Activated gamma-delta T cell (primary cell): ENCODE results near the gene GYS1.
A peak's percentile ranks its signal among the peaks of the same experiment; 100 is the strongest.
"Not testable (repeated sequence)": the region's sequence is repeated elsewhere in the genome, so short reads cannot be mapped to it uniquely, and the experiment has no call there.

Experiments used
- DNase-seq: peaks from one replicate; lab custom pipeline; 2025; lab: John Stamatoyannopoulos, UW

GYS1 gene

DNA sequence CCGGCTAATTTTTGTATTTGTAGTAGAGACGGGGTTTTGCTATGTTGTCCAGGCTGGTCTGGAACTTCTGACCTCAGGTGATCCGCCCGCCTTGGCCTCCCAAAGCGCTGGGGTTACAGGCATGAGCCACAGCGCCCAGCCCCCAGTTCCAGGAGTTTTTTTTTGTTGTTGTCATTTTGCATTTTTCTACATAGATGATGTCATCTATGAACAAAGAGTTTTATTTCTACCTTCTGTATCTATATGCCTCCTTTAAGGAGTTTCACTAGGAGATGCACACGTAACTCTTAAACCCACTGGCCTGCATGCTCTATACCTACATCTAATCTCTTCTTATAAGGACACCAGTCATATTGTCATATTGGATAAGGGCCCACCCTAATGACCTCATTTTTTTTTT, 54.9 kb downstream of the GYS1 start:
- DNase-seq = no peak

- DNase-seq = no peak
Measured at GRCh38 chr19:48935864-48936263, 57.2 kb downstream of the GYS1 start.

DNA sequence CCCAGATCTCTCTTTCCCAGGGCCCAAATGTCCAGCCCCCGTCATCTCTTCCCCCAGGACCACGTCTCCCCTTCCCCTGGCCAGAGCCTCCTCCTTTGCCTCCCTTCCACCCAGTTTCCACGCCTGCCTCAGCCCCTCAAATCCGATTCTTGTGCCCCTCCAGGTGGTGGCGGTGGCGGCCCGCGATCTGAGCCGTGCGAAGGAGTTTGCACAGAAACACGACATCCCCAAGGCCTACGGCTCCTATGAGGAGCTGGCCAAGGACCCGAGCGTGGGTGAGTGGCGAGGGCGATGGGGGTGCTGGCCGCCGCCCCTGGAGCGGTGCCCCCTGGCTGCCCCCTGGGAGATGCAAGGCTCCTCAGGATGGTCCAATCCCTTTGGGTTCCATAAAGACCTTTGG, 58.3 kb downstream of the GYS1 start:
- DNase-seq = no peak

DNA sequence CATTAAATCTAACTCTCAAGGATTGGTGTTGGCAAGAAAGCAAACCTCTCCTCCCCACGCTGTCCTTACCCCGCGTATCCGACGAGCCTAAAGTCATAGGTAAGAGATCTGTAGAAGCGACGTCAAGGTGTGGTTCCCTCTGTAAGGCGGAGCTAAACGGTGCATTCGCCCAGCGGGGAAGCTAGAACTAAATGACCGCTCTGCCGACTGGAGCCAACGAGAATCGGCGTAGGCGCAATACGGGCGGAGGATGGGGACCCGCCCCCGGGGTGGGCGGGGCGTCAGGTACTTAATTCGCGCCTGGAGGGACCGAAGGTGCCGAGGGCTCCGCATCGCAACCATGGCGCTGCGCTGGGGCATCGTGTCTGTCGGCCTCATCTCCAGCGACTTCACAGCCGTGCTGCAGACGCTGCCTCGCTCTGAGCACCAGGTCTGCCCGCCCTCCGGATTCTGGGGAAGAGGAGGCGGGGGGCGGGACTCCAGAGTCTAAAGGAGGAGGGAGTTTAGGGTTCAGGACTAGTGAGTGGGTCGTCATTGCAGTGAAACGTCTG, 59.7 kb downstream of the GYS1 start, which contains the start of gene DHDH:
Gene DHDH, plus strand, starts transcription at position 318 of the 551 bp plus-strand sequence. Its CDS starts 23 bp downstream, at position 341.
- peak; percentile 71 for DNase-seq

DNA sequence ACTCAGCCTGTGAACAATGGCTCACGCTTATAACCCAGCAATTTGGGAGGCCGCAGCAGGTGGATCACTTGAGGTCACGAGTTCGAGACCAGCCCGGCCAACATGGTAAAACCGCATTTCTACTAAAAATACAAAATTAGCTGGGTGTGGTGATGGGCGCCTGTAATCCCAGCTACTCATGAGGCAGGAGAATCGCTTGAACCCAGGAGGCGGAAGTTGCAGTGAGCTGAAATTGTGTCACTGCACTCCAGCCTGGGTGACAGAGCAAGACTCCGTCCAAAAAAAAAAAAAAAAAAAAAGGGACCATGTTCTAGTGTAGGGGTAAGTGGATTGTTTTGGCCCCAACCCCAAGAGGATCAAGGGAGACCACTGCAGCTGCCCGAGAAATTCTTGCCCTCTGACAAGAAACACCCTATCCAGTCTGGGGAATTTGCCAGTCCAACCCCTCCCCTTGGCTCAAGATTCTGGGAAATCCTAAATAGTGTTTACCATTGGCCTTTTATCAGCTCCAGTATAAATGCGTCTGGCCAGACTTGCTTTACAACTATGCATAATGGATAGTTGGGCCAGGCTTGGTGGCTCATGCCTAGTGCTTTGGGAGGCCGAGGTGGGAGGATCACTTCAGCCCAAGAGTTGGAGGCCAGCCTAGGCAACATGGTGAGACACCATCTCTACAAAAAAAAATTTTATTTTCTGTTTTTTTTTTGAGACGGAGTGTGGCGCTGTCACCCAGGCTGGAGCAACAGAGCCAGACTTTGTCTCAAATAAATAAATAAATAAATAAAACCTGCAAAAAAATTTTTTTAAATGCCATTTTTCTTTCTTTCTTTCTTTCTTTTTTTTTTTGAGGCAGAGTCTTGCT, 64.7 kb downstream of the GYS1 start:
- no peak for DNase-seq

DNA sequence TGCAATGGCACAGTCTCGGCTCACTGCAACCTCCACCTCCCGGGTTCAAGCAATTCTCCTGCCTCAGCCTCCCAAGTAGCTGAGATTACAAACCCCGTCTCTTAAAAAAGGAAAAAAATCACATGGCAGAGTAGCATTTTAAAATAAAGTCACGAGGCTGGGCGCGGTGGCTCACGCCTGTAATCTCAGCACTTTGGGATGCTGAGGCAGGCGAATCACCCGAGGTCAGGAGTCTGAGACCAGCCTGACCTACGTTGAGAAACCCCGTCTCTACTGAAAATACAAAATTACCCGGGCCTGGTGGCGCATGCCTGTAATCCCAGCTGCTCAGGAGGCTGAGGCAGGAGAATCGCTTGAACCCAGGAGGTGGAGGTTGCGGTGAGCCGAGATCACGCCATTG, 65.4 kb downstream of the GYS1 start:
- DNase-seq = not testable (repeated sequence)

DNA sequence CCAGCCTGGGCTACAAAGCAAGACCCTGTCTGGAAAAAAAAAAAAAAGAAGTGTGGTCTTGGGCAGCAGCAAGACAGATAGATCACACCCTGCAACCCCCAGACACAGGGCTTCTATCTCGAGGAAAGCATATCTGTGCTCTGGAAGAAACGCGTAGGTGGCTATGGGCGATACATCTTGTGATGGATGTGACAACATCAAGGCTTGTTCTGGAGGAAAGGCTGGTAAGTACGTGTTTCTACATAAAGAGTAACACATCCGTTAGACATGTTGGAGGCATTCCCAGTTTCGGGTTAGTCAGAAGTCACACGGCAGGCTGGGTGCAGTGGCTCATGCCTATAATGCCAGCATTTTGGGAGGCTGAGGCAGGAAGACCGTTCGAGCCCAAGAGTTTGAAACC, 66.2 kb downstream of the GYS1 start:
- no peak for DNase-seq

DNA sequence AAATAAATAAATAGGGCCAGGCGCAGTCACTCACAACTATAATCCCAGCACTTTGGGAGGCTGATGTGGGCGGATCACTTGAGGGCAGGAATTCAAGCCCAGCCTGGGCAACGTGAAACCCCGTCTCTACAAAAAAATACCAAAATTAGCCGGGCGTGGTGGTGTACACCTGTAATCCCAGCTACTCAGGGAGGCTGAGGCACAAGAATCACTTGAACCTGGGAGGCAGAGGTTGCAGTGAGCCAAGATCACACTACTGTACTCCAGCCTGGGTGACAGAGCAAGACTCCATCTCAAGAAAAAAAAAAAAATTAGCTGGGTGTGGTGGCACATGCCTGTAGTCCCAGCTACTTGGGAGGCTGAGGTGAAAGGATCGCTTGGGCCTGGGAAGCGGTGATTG, 67.2 kb downstream of the GYS1 start:
- not testable (repeated sequence) for DNase-seq

GRCh38 chr19:48925240-48925843, 67.8 kb downstream of the GYS1 start:
- no peak for DNase-seq

DNA sequence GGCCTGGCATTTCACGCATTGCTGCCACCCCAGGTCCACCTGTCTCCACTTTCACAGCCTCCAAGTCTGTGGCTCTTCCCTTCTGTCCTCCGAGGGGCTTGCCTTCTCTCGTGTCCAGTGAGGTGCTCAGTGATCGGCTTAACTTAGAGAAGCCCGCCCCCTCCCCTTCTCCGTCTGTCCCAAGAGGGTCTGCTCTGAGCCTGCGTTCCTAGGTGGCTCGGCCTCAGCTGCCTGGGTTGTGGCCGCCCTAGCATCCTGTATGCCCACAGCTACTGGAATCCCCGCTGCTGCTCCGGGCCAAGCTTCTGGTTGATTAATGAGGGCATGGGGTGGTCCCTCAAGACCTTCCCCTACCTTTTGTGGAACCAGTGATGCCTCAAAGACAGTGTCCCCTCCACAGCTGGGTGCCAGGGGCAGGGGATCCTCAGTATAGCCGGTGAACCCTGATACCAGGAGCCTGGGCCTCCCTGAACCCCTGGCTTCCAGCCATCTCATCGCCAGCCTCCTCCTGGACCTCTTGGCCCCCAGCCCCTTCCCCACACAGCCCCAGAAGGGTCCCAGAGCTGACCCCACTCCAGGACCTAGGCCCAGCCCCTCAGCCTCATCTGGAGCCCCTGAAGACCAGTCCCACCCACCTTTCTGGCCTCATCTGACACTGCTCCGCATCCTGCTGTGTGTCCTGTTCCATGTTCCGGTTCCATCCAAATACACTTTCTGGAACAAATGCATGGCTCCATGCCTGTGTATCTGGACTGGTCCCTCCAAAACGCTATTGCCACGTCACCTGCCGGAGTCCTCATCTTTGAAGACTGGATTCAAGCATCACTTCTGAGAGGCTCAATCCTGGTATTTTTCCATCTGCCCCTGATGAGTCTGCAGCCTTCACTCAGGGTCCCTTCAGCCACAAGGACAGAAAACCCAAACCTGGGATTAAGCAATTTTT, 70.3 kb downstream of the GYS1 start:
- no peak for DNase-seq

- no peak for DNase-seq
Measured at GRCh38 chr19:48921721-48922500, 71.2 kb downstream of the GYS1 start.

- no peak for DNase-seq
Measured at GRCh38 chr19:48920949-48921348, 72.2 kb downstream of the GYS1 start.

DNA sequence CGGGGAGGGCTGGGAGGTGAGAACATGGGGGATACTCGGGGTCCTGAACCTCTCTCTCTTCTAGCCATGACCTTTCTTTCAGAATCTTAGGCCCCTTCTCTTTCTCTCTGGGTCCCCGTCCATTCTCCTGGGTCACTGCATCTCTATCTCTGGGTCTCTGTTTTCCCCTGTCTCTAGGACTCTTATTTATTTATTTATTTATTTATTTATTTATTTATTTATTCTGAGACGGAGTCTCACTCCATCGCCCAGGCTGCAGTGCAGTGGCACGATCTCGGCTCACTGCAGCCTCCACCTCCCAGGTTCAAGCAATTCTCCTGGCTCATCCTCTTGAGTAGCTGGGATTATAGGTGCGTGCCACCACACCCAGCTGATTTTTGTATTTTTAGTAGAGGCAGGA, 73.8 kb downstream of the GYS1 start:
- not testable (repeated sequence) for DNase-seq

DNA sequence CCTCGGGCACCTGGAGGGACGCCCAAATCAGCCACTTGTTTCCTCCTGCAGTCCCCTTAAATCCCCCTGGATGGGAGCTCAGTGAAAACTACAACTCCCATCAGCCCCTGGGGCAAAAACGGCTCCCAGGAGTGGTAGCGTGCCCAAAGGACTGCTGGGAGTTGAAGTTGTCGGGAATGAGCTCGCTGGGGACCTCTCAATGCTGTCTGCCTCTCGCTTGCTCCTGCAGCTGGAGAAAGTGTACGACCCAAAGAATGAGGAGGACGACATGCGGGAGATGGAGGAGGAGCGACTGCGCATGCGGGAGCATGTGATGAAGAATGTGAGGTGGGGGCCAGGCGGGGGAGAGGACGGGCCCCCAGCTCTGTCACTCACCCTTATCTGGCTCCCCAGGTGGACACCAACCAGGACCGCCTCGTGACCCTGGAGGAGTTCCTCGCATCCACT, 74.3 kb downstream of the GYS1 start:
- no peak for DNase-seq
